ENCODE results near the gene SCN2A. TPM values are rescaled to one million over a fixed set of nuclear protein-coding genes. Genes with fewer than 3 reads are reported as not detected.

SCN2A gene
- total RNA-seq, 2 experiments from 2014 or later: not detected

- Mint-ChIP-seq H3K9me3 (no peaks in the 10 kb centered on the region), H3K36me3 (ENCODE audit: low read depth) (no peaks in the 10 kb centered on the region), H3K27ac (no peak overlapping the region), H3K4me3 (no peak overlapping the region), H3K4me1 (ENCODE audit: low read depth) (no peaks in the 10 kb centered on the region), H3K27me3 (no peaks in the 10 kb centered on the region)
- Histone ChIP-seq H3K4me3 (ENCODE audit: low read length) (no peak overlapping the region), H3K9me3 (ENCODE audit: control insufficient read depth in 1 of 2, insufficient read depth in 1 of 2, low read length in 2 of 2) (no peaks in the 10 kb centered on the region), H3K4me1 (ENCODE audit: insufficient read depth, low read length) (no peaks in the 10 kb centered on the region), H3K27me3 (ENCODE audit: control insufficient read depth in 1 of 2, insufficient read depth in 2 of 2, low read length in 2 of 2) (no peaks in the 10 kb centered on the region), H3K36me3 (ENCODE audit: insufficient read depth, low read length) (no peaks in the 10 kb centered on the region), H3K27ac (ENCODE audit: low read depth in 1 of 2, low read length in 2 of 2) (no peak overlapping the region)
- no peak for TF ChIP-seq CTCF (IDR thresholded peaks at IDR 0.05)
- CTCF ChIA-PET: interaction anchor here (0.5 to 0.6 kb wide), 2 partner anchors 31 to 113 kb away, joined by 3 to 4 read pairs; no protein-coding TSS in a partner anchor
- DNase-seq (no peak), ATAC-seq (ENCODE audit: poor library complexity) (no peak)
- POLR2A ChIA-PET: no interaction called here
- intact Hi-C loops (cut with DNase I, micrococcal nuclease): no loop called here
These were observed 134.2 kb downstream of the SCN2A start for GRCh38 chr2:165373278-165374010.

DNA sequence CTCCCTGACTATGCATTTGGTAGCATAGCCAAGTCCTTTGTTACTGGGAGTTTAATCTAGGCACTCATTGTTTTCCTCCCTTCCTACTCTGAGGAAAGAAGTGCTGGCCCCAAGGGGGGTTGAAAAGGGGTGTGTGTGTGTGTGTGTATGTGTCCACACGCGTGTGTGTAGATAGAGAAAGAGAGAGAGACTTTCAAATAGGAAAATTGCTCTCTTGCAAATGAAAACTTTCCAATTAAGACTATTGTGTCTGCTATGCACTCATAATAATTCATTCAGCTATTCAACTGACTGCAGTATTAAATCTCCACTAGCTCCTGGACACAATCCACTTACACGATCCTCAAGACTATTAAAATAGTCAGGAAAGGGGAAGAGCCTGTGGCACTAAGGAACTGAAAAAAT lies 137.4 kb downstream of the SCN2A start:
- Histone ChIP-seq H3K27ac (ENCODE audit: low read depth in 1 of 2, low read length in 2 of 2) (no peak overlapping the region), H3K27me3 (ENCODE audit: control insufficient read depth in 1 of 2, insufficient read depth in 2 of 2, low read length in 2 of 2) (no peaks in the 10 kb centered on the region), H3K36me3 (ENCODE audit: insufficient read depth, low read length) (no peaks in the 10 kb centered on the region), H3K4me3 (ENCODE audit: low read length) (no peak overlapping the region), H3K4me1 (ENCODE audit: insufficient read depth, low read length) (no peaks in the 10 kb centered on the region), H3K9me3 (ENCODE audit: control insufficient read depth in 1 of 2, insufficient read depth in 1 of 2, low read length in 2 of 2) (no peaks in the 10 kb centered on the region)
- intact Hi-C loops (cut with DNase I, micrococcal nuclease): no loop called here
- Mint-ChIP-seq H3K27me3 (no peaks in the 10 kb centered on the region), H3K36me3 (ENCODE audit: low read depth) (no peaks in the 10 kb centered on the region), H3K4me3 (no peak overlapping the region), H3K27ac (no peak overlapping the region), H3K9me3 (no peaks in the 10 kb centered on the region), H3K4me1 (ENCODE audit: low read depth) (no peaks in the 10 kb centered on the region)
- no peak for TF ChIP-seq CTCF (IDR thresholded peaks at IDR 0.05)
- ATAC-seq (ENCODE audit: poor library complexity) (no peak), DNase-seq (no peak)
- ChIA-PET POLR2A (no interaction called here), CTCF (no interaction called here)

- Histone ChIP-seq H3K9me3 (ENCODE audit: control insufficient read depth in 1 of 2, insufficient read depth in 1 of 2, low read length in 2 of 2) (no peaks in the 10 kb centered on the region), H3K27me3 (ENCODE audit: control insufficient read depth in 1 of 2, insufficient read depth in 2 of 2, low read length in 2 of 2) (no peaks in the 10 kb centered on the region), H3K36me3 (ENCODE audit: insufficient read depth, low read length) (no peaks in the 10 kb centered on the region), H3K27ac (ENCODE audit: low read depth in 1 of 2, low read length in 2 of 2) (no peak overlapping the region), H3K4me1 (ENCODE audit: insufficient read depth, low read length) (no peaks in the 10 kb centered on the region), H3K4me3 (ENCODE audit: low read length) (no peak overlapping the region)
- CTCF ChIA-PET: no interaction called here
- intact Hi-C loops (cut with DNase I, micrococcal nuclease): no loop called here
- Mint-ChIP-seq H3K4me1 (ENCODE audit: low read depth) (no peaks in the 10 kb centered on the region), H3K4me3 (no peak overlapping the region), H3K36me3 (ENCODE audit: low read depth) (no peaks in the 10 kb centered on the region), H3K27ac (no peak overlapping the region), H3K27me3 (no peaks in the 10 kb centered on the region), H3K9me3 (no peaks in the 10 kb centered on the region)
- ATAC-seq (ENCODE audit: poor library complexity) (no peak), DNase-seq (no peak)
- POLR2A ChIA-PET: no interaction called here
- TF ChIP-seq CTCF (IDR thresholded peaks at IDR 0.05): no peak
These were observed 143.1 kb downstream of the SCN2A start for GRCh38 chr2:165382362-165382761.

All from CD4-positive, alpha-beta T cell (primary cell).